ENCODE data around the gene MAP4K5. TPM values are rescaled to one million over a fixed set of nuclear protein-coding genes. Genes with fewer than 3 reads are reported as not detected.

The MAP4K5 gene
- total and polyA plus RNA-seq, 2 donors from 2014 or later: 9.4 to 47.8 TPM

GRCh38 chr14:50403419-50403818 is 128.9 kb downstream of the MAP4K5 start:
- DNase-seq (peak in 3 of 5 donors; percentile 27 to 75 (median 53)), FAIRE-seq (no peak)
- Histone ChIP-seq H3K36me3 (ENCODE audit: control insufficient read depth in 2 of 3, insufficient read depth in 3 of 3, low read length in 3 of 3) (no peaks in the 10 kb centered on the region), H3K27ac (ENCODE audit: low read depth in 2 of 2, low read length in 2 of 2) (peak overlapping the region in 1 of 2 donors; percentile 20), H3K9ac (ENCODE audit: low read length in 3 of 3) (no peak overlapping the region), H3K4me3 (ENCODE audit: low read length in 3 of 3) (no peak overlapping the region), H3K9me3 (ENCODE audit: control insufficient read depth in 2 of 3, insufficient read depth in 1 of 3, low read length in 3 of 3) (no peaks in the 10 kb centered on the region), H3K4me1 (ENCODE audit: control insufficient read depth in 2 of 3, insufficient read depth in 2 of 3, low read depth in 1 of 3, low read length in 3 of 3) (peaks cover 0 to 14% (median 5%) of the 10 kb centered on the region in 3 donors), H3K27me3 (ENCODE audit: control insufficient read depth, insufficient read depth, low read length) (no peaks in the 10 kb centered on the region)
- intact Hi-C loops (cut with DNase I): no loop called here
- no peak for TF ChIP-seq CTCF (IDR thresholded peaks at IDR 0.05; ENCODE audit: borderline replicate concordance, extremely low read depth, insufficient read depth)

- FAIRE-seq (no peak), DNase-seq (no peak)
- TF ChIP-seq CTCF (IDR thresholded peaks at IDR 0.05; ENCODE audit: borderline replicate concordance, extremely low read depth, insufficient read depth): no peak
- Histone ChIP-seq H3K4me1 (ENCODE audit: control insufficient read depth in 2 of 3, insufficient read depth in 2 of 3, low read depth in 1 of 3, low read length in 3 of 3) (peaks cover 0 to 18% (median 5%) of the 10 kb centered on the region in 3 donors), H3K9ac (ENCODE audit: low read length in 3 of 3) (no peak overlapping the region), H3K36me3 (ENCODE audit: control insufficient read depth in 2 of 3, insufficient read depth in 3 of 3, low read length in 3 of 3) (no peaks in the 10 kb centered on the region), H3K4me3 (ENCODE audit: low read length in 3 of 3) (no peak overlapping the region), H3K27me3 (ENCODE audit: control insufficient read depth, insufficient read depth, low read length) (no peaks in the 10 kb centered on the region), H3K9me3 (ENCODE audit: control insufficient read depth in 2 of 3, insufficient read depth in 1 of 3, low read length in 3 of 3) (no peaks in the 10 kb centered on the region), H3K27ac (ENCODE audit: low read depth in 2 of 2, low read length in 2 of 2) (peak overlapping the region in 1 of 2 donors; percentile 20)
- intact Hi-C loops (cut with DNase I): no loop called here
Observed at GRCh38 chr14:50402965-50403364, 129.4 kb downstream of the MAP4K5 start.

GRCh38 chr14:50400461-50400860 is 131.9 kb downstream of the MAP4K5 start:
- no peak for TF ChIP-seq CTCF (IDR thresholded peaks at IDR 0.05; ENCODE audit: borderline replicate concordance, extremely low read depth, insufficient read depth)
- Histone ChIP-seq H3K9ac (ENCODE audit: low read length in 3 of 3) (peak overlapping the region in 1 of 3 donors; percentile 35), H3K9me3 (ENCODE audit: control insufficient read depth in 2 of 3, insufficient read depth in 1 of 3, low read length in 3 of 3) (no peaks in the 10 kb centered on the region), H3K27ac (ENCODE audit: low read depth in 2 of 2, low read length in 2 of 2) (peak overlapping the region; percentile 40 to 63), H3K27me3 (ENCODE audit: control insufficient read depth, insufficient read depth, low read length) (no peaks in the 10 kb centered on the region), H3K36me3 (ENCODE audit: control insufficient read depth in 2 of 3, insufficient read depth in 3 of 3, low read length in 3 of 3) (no peaks in the 10 kb centered on the region), H3K4me3 (ENCODE audit: low read length in 3 of 3) (peak overlapping the region in 1 of 3 donors; percentile 25), H3K4me1 (ENCODE audit: control insufficient read depth in 2 of 3, insufficient read depth in 2 of 3, low read depth in 1 of 3, low read length in 3 of 3) (peaks cover 0 to 23% (median 15%) of the 10 kb centered on the region in 3 donors)
- FAIRE-seq (no peak), DNase-seq (no peak)
- intact Hi-C loops (cut with DNase I): no loop called here

All from kidney (tissue), 14 donors.